ENCODE data around the gene ATP1A4. TPM values are rescaled to one million over a fixed set of nuclear protein-coding genes. Genes with fewer than 3 reads are reported as not detected.
A peak's percentile ranks its signal among the peaks of the same experiment; 100 is the strongest.
"Not testable (repeated sequence)": the region's sequence is repeated elsewhere in the genome, so short reads cannot be mapped to it uniquely, and the experiment has no call there.

ATP1A4 gene
- total RNA-seq, 6 experiments from 2014 or later = not detected

DNA sequence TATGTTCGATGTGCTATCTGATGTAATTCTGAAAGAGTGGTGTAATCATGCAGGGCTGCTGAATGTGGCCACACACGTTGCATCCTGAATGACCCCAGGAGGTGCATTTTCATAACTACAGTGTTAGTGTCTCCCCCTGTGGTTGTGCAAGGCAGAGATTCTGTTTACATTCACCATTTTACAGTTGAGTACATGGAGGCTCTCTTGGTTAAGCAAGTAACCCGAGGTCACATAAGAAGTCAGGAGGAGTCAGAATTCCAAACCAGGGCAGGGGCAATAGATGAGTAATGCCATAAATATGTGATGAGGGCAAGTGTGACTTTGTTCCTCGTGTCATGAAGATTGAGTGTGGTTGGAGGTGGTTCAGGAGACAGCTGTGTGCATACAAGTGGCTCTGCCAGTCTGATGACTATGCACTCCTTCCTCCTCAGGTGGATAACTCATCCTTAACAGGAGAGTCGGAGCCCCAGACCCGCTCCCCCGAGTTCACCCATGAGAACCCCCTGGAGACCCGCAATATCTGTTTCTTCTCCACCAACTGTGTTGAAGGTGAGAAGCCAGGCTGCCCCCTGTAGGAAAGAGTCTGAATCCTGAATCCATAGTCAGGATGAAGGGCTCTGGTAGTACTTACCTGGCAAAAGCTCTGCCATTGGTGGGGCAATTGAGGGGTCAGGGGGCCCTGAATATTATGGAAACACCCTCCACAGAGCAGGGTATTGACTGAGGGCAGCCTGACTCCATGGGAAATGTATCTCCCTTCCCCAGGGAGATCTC is 26.5 kb upstream of the ATP1A4 start:
- TF ChIP-seq, protein P1, sequence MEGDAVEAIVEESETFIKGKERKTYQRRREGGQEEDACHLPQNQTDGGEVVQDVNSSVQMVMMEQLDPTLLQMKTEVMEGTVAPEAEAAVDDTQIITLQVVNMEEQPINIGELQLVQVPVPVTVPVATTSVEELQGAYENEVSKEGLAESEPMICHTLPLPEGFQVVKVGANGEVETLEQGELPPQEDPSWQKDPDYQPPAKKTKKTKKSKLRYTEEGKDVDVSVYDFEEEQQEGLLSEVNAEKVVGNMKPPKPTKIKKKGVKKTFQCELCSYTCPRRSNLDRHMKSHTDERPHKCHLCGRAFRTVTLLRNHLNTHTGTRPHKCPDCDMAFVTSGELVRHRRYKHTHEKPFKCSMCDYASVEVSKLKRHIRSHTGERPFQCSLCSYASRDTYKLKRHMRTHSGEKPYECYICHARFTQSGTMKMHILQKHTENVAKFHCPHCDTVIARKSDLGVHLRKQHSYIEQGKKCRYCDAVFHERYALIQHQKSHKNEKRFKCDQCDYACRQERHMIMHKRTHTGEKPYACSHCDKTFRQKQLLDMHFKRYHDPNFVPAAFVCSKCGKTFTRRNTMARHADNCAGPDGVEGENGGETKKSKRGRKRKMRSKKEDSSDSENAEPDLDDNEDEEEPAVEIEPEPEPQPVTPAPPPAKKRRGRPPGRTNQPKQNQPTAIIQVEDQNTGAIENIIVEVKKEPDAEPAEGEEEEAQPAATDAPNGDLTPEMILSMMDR (IDR thresholded peaks at IDR 0.05) = peak; percentile 55
- peaks cover under 1% of the 10 kb centered on the region for H3K27me3 Mint-ChIP-seq (ENCODE audit: insufficient read depth)
- no peaks in the 10 kb centered on the region for H3K36me3 Mint-ChIP-seq (ENCODE audit: low read depth)
- peaks cover 52% of the 10 kb centered on the region for H3K4me1 Mint-ChIP-seq (ENCODE audit: low read depth)
- H3K27ac Mint-ChIP-seq = peak overlapping the region; percentile 59
- H3K4me3 Mint-ChIP-seq = no peak overlapping the region
- no peaks in the 10 kb centered on the region for H3K9me3 Mint-ChIP-seq
- peak; percentile 82 for DNase-seq

DNA sequence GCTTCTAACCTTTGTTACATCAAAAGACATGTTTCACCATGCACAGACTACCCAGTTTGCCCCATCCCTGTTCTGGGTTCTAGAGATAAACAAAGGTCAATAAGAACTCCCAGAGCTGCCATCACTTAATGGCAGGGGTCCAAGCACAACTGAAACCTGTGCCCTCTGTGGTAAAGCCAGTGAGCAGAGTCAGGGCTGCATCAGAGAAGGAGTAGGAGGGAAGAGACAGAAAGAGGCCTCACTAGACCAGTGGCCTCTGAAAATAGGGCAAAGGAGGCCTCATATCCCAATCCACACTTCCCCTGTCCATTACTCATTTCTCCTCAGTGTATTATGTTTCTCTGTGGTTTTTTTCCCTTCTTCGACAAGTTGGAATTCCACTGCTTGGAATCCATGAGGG is 25.7 kb upstream of the ATP1A4 start:
- Mint-ChIP-seq H3K36me3 (ENCODE audit: low read depth) (no peaks in the 10 kb centered on the region), H3K4me1 (ENCODE audit: low read depth) (peaks cover 46% of the 10 kb centered on the region), H3K4me3 (no peak overlapping the region), H3K27me3 (ENCODE audit: insufficient read depth) (peaks cover 6% of the 10 kb centered on the region), H3K27ac (peak overlapping the region; percentile 66; the same call in 1 of the 2 replicates), H3K9me3 (no peaks in the 10 kb centered on the region)
- TF ChIP-seq, protein P1 (IDR thresholded peaks at IDR 0.05) = no peak
- peak; percentile 17 for DNase-seq

DNA sequence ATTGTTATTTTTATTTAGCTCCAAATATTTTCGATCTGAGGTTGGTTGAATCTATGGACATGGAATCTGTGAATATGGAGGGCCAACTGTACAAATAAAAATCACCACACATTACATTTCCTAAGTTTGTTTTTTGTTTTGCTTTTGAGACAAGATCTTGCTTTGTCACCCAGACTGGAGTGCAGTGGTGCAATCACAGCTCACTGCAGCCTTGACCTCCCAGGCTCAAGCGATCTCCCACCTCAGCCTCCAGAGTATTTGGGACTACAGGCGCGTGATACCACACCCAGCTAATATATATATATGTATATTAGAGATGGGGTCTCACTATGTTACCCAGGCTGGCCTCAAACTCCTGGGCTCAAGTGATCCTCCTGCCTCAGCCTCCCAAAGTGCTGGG is 25.1 kb upstream of the ATP1A4 start:
- H3K4me1 Mint-ChIP-seq (ENCODE audit: low read depth) = peaks cover 46% of the 10 kb centered on the region
- DNase-seq; H3K27ac Mint-ChIP-seq; H3K36me3 Mint-ChIP-seq (ENCODE audit: low read depth); H3K9me3 Mint-ChIP-seq; H3K4me3 Mint-ChIP-seq; H3K27me3 Mint-ChIP-seq (ENCODE audit: insufficient read depth): not testable (repeated sequence)

DNA sequence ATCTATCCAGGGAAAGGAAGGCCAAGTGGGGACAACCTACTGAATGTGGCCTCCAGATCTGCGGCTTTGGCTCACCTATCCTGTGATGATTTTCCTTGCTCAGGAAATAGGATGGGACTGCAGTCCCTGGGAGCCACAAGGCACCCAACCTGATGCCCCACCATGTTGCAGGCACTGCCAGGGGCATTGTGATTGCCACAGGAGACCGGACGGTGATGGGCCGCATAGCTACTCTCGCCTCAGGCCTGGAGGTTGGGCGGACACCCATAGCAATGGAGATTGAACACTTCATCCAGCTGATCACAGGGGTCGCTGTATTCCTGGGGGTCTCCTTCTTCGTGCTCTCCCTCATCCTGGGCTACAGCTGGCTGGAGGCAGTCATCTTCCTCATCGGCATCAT is 24.0 kb upstream of the ATP1A4 start:
- Mint-ChIP-seq H3K4me3 (no peak overlapping the region), H3K27me3 (ENCODE audit: insufficient read depth) (peaks cover 20% of the 10 kb centered on the region), H3K4me1 (ENCODE audit: low read depth) (peaks cover 46% of the 10 kb centered on the region), H3K36me3 (ENCODE audit: low read depth) (no peaks in the 10 kb centered on the region), H3K9me3 (no peaks in the 10 kb centered on the region), H3K27ac (no peak overlapping the region)
- DNase-seq = no peak
- TF ChIP-seq, protein P1 (IDR thresholded peaks at IDR 0.05) = no peak

DNA sequence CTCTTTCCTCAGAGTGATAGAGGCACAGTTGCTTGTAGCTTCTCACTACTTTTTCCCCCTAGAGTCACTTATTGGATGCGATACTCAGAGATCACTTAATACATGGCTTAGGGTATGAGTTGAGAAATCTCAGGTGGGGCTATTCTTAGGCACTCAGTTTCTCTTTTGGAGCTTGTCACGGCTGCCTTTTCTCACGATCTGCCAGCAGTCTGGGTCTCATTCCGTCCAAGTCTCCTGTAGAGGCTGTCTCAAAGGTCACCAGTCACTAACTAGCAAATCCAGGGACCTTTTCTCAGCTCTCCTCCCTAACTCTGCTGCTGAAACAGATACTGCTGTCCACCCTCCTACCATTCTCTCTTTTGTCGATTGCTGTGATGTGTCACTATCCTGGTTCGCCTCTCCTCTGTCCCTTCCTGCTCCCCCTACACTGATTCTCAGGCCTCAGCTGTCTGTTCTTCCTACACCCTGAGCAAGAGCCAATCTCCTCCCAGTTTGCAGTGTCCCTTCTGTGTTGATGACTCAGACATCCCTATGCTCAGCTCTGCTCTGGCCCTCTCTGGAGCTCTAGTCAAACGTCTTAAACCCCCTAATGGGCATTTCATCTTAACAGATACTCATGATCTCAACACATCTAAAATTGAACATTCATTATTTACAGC is 23.4 kb upstream of the ATP1A4 start:
- Mint-ChIP-seq H3K4me1 (ENCODE audit: low read depth) (peaks cover 46% of the 10 kb centered on the region), H3K4me3 (no peak overlapping the region), H3K27me3 (ENCODE audit: insufficient read depth) (peaks cover 26% of the 10 kb centered on the region), H3K9me3 (no peaks in the 10 kb centered on the region), H3K36me3 (ENCODE audit: low read depth) (no peaks in the 10 kb centered on the region), H3K27ac (peak overlapping the region; percentile 5; the same call in 1 of the 2 replicates)
- peak; percentile 35 for DNase-seq
- TF ChIP-seq, protein P1 (IDR thresholded peaks at IDR 0.05) = no peak

DNA sequence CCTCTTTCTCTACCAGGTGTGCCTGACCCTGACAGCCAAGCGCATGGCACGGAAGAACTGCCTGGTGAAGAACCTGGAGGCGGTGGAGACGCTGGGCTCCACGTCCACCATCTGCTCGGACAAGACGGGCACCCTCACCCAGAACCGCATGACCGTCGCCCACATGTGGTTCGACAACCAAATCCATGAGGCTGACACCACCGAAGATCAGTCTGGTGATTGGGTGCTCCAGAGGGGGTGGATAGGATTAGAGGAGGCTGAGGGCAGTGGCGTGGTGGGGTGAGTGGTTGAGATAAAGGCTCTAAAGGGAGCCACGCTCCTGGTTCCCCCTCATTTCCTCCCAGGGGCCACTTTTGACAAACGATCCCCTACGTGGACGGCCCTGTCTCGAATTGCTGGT is 22.8 kb upstream of the ATP1A4 start:
- H3K4me3 Mint-ChIP-seq = no peak overlapping the region
- no peak overlapping the region for H3K27ac Mint-ChIP-seq
- no peaks in the 10 kb centered on the region for H3K36me3 Mint-ChIP-seq (ENCODE audit: low read depth)
- peaks cover 28% of the 10 kb centered on the region for H3K27me3 Mint-ChIP-seq (ENCODE audit: insufficient read depth)
- H3K4me1 Mint-ChIP-seq (ENCODE audit: low read depth) = peaks cover 45% of the 10 kb centered on the region
- TF ChIP-seq, protein P1 (IDR thresholded peaks at IDR 0.05) = no peak
- no peak for DNase-seq
- H3K9me3 Mint-ChIP-seq = no peaks in the 10 kb centered on the region
